GM12878 (cell line): ENCODE measurements around the gene TNK2.

Source experiments
- CEBPZ ChIP-seq: fragments of 150-350 bp; IDR thresholded peaks from 2 replicates; pipeline ENCODE4 v1.6.1; 2016; ENCODE audit warnings: low read depth, low read length
- CHD2 ChIP-seq: IDR thresholded peaks from 2 replicates; pipeline ENCODE4 v1.6.1; 2011; ENCODE audit warnings: low read depth, low read length, improper control_type of control experiment, borderline replicate concordance
- CREB1 ChIP-seq: IDR thresholded peaks from 2 replicates; pipeline ENCODE4 v1.6.1; 2012; ENCODE audit warnings: low read depth, mild to moderate bottlenecking, inconsistent platforms

- no peak for TF ChIP-seq CREB1
- TF ChIP-seq CEBPZ, result no peak
- TF ChIP-seq CHD2, result no peak
Observed at GRCh38 chr3:195825191-195825588, 83.2 kb downstream of the TNK2 start.
